ENCODE results near the gene PZP.
"Not testable (repeated sequence)": the region's sequence is repeated elsewhere in the genome, so short reads cannot be mapped to it uniquely, and the experiment has no call there.

The PZP gene

DNA sequence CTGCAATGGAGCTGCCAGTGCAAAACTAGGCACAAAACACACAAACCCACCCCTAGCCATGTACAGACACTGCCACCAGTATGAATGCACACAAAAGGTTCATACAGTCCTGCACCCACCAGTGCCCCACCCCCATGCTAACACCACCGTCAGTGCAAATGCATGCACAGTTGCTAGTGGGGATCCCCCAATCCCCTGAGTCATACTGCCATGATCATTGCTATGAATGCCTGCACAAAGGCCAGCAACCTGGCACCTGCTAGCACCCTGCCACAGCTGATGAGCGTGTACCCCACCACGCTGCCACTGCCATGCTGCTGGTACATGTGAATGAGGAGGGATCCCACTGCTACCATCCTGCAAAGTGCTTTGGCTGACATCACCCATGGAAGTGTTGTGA lies 23.9 kb downstream of the PZP start:
- no peak for DNase-seq (ENCODE audit: low spot score)

- DNase-seq (ENCODE audit: low spot score): no peak
Measured at GRCh38 chr12:9180810-9181209, 27.4 kb downstream of the PZP start.

- DNase-seq (ENCODE audit: low spot score): no peak
Measured at GRCh38 chr12:9179781-9180180, 28.4 kb downstream of the PZP start.

DNA sequence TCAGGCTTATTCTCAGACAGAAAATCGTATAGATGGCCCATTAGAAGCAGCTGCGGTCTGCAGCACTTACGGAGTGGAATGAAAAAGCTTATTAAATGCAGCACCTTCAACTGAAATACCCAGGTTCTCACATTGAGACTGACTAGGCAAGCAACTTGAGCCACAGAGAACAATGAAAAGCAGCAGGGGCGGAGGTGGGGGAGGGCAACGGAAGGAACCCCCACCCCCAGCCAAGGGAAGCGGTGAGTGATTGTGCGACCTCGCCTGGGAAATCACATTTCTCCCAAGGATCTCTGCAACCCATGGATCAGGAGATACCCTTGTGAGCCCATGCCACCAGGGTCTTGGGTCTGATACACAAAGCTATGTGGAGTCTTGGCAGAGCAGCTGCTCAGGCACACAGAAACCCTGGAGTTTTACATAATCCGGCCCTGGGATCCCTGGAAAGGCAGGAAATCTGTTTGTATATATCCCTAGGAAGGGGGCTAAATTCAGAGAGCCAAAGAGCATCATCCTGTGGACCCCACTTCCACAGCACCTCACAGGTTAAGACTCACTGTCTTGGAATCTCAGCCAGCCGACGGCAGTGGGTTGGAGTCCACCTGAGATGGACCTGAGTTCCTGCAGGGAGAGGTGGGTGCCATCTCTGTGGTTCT lies 38.1 kb downstream of the PZP start:
- no peak for DNase-seq (ENCODE audit: low spot score)

- DNase-seq (ENCODE audit: low spot score): not testable (repeated sequence)
Measured at GRCh38 chr12:9167345-9167744, 40.9 kb downstream of the PZP start.

GRCh38 chr12:9163392-9163791 lies 44.8 kb downstream of the PZP start:
- no peak for DNase-seq (ENCODE audit: low spot score)

GRCh38 chr12:9156119-9156518 lies 52.1 kb downstream of the PZP start:
- DNase-seq (ENCODE audit: low spot score): no peak

- DNase-seq (ENCODE audit: low spot score): no peak
Measured at GRCh38 chr12:9149372-9149771, 58.8 kb downstream of the PZP start.

GRCh38 chr12:9148926-9149325 lies 59.3 kb downstream of the PZP start:
- no peak for DNase-seq (ENCODE audit: low spot score)

GRCh38 chr12:9147461-9147860 lies 60.7 kb downstream of the PZP start:
- no peak for DNase-seq (ENCODE audit: low spot score)

- DNase-seq (ENCODE audit: low spot score): no peak
Measured at GRCh38 chr12:9144730-9145106, 63.5 kb downstream of the PZP start.

DNA sequence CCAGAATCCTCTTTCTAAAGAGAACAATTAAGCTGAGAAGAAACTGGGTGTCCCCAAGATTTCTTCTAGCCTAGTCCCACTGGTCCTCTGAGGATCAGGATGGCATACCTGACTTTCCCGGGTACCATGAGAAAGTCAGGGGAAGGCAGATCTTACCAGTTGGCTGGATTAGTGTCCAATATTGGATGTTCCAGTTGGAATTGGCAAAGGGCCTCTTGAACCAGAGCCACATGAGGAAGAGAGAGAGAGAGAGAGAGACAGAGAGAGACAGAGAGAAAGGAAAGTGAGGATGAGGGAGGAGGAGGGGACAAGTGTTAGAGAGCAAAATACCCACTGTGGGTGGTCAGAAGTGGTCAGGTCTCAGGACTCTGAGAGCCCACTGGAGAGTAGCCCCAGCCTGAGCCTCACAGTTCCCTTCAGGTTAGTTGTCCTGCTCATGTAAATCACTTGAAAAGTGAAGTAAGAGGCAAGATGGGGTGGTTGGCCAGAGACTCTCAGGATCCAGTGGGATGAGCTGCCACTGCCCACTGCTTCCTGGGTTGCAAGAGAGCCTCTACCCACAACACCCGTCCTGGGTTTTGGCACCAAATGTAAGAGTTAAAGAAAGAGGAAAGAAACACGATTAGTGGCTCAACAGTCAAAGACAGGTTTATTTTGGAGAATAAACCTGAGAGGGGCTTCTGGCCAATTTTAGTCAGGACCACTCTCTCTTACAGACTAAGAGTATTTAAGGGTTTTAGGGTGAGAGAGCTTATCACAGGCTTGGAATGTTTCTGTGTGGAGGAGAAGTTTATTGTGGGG lies 64.1 kb downstream of the PZP start:
- DNase-seq (ENCODE audit: low spot score): no peak

DNA sequence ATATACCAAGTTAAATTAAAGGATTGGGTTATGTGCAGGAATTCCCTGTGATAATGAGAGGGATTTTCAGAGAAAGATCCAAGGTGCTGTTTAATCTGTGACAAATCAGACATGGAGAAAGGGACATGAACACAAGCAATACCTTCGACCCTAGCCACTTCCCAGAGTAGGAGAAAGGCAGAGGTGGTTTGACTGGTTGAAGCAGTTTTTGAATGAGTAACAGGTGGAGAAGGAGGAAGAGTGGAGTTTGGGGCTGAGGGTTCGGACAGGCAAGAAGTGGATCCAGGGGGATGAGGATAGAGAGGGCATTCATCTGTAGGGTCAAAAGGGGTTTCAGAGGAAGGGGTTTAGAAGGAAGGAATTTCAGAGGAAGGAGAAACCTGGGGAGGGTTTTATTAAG lies 65.1 kb downstream of the PZP start:
- DNase-seq (ENCODE audit: low spot score): no peak

DNA sequence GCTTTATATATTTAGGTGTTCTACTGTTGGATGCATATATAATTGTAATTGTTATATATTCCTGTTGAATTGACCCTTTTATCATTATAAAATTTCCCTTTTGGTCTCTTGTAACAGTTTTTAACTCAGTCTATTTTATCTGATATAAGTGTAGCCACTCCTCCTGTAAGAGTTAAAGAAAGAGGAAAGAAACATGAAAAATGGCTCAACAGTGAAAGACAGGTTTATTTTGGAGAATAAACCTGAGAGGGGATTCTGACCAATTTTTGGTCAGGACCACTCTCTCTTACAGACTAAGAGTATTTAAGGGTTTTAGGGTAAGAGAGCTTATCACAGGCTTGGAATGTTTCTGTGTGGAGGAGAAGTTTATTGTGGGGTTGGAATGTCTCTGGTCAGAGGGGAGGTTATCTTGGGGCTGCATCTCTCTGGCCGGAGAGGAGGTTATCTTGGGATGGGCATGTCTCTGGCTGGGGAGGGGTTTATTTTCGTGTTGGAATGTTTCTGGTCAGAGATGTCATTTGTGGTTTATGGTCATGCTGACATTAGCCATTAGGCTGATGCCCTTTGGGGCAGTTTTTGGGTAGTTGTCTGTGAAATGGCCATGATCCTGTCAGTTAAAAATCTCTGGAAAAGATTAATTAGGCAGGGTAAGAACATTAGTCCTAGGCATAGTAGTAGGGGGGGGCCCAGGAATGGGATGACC lies 68.5 kb downstream of the PZP start:
- not testable (repeated sequence) for DNase-seq (ENCODE audit: low spot score)

DNA sequence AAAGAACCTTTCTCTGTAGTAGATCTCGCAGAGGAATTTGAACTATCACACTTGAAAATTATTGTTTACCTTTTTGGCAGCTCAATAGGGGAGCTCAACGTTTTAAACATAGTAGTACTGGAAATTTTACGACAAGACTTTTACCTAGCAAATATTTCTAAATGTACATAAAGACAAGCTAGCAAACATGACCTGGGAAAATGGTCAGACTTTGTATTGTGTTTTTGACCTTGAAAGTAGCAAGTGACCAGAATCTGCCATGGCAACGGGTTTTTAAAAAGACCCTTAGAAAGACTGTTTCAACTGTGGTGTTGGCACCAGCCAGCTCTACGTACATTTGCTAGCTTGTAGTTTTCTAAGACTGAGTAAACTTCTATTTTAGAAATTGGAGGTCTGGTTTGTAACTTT lies 72.3 kb downstream of the PZP start:
- DNase-seq (ENCODE audit: low spot score): no peak

DNA sequence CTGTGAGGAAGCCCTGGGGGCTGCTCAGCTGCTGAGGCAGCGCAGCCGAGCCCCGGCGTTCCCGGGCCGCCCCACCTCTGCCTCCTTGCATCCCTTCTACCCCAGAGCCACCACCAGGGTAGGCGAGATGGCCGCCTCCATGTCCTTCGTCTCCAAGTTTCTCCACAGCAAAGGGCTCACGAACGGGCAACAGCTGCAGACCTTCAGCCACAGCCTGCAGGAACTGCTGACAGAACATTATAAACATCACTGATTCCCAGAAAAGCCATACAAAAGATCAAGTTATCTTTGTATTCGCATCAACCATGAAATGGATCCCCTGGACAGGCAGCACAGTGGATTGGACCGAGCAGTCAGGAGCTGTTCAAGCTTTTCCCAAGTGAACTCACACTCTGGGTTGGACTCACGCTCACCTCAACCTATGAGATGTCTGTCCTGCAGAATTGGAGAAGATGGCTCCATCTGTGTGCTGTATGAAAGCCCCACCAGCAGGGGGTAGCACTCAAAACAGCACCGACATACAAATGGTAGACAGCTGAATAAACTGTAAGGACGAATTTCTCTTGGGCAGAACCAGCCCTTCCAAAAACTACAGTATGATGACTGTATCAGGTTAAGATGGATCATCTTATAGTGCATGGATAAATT lies 73.1 kb downstream of the PZP start:
- DNase-seq (ENCODE audit: low spot score): no peak

DNA sequence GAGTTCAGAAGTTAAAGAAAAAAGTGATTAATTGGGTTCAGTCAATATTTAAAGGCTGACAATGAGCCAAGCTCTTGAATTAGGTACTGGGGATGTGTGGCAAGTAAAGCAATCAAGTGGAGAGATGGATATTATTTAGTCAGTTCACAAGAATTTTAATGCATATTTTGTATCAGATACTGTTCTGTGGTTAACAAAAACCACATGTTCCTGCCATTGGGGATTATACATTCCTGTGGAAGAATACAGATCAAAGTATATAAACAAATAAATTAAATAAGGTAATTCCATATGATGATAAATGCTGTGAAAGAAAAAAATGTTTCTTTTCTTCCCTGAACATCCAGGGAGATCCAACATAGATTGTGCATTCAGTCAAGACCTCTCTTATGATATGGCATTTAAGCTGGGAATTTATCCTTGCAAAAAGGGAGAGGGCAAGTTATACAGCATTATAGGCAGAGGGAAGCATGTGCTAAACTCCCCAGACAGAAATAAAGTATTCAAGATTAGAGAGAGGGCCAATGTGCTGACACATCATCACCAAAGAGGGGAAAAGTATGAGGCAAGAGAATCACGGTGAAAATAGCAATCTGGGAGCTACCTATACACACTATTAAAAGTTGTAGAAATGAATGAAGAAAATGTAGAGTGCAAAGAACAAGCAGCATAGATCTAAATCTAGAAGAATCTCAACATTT lies 74.8 kb downstream of the PZP start:
- DNase-seq (ENCODE audit: low spot score): no peak

- DNase-seq (ENCODE audit: low spot score): no peak
Measured at GRCh38 chr12:9132008-9132535, 76.1 kb downstream of the PZP start.

DNA sequence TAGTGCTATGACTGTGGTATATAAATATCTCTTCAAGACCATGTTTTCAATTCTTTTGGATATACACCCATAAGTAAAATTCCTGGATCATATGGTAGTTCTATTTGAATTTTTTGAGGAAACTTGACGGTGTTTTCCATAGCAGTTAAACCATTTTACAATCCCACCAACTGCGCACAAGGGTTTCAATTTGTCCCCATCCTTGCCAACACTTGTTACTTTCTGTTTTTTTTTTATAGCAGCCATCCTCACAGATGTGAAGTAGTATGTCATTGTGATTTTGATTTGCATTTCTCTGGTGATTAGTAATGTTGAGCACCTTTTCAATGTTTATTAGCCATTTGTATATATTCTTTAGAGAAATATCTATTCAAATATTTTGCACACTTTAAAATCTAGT lies 78.0 kb downstream of the PZP start:
- no peak for DNase-seq (ENCODE audit: low spot score)

DNA sequence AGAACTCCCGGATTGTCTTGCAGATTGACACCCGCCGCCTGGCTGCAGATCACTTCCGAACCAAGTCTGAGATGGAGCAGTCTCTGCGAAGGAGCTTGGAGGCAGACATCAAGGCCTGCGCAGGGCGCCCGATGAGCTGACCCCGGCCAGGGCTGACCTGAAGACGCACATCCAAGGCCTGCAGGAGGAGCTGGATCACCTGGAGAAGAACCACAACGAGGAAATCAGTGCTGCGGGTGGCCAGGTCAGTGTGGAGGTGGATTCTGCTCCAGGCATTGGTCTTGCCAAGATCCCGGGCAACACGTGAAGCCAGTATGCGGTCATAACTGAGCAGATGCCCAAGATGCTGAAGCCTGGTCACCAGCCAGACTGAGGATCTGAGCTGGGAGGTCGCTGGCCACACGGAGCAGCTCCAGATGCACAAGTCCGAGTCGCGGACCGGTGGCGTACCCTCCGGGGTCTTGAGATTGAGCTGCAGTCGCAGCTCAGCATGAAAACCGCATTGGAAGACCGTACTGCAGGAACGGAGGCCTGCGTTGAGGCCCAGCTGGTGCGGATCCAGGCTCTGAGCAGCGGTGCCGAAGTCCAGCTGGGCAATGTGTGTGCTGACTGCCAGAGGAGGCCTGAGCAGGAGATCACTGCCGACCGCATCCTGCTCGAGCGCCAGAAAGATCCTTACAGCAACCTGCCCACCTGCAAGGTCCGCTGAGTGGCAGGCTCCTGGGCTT lies 80.1 kb downstream of the PZP start:
- DNase-seq (ENCODE audit: low spot score): no peak

- no peak for DNase-seq (ENCODE audit: low spot score)
Measured at GRCh38 chr12:9127484-9127883, 80.7 kb downstream of the PZP start.

Data from SK-N-DZ (cell line).